ENCODE measurements around the gene ARHGDIA. TPM values are rescaled to one million over a fixed set of nuclear protein-coding genes. Genes with fewer than 3 reads are reported as not detected.

ARHGDIA gene
- total RNA-seq, 2 experiments from 2014 or later: 538 to 539 TPM

DNA sequence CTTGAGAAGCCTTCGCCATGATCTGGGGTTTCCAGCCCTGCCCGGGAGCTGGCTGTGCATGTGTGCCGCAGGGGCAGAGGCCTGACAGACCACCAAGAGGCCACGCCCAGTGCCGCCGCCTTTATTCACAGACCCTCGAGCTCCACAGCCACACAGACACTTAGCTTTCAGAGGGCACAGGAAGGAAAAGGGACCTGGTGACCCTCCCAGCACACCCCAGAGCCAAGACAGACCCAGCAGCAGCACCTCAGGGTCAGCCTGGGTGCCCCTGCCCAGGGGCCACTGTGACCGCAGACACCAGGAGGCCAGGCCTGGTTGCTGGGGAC is 48.9 kb downstream of the ARHGDIA start:
- POLR2A ChIA-PET: interaction anchor here (0.6 to 1.0 kb wide), 2 partner anchors 11 to 15 kb away, joined by 3 to 4 read pairs; partner anchors contain the start of gene MCRIP1
- H3K4me3 Mint-ChIP-seq: no peak overlapping the region
- no peak for ATAC-seq (ENCODE audit: low read depth)

DNA sequence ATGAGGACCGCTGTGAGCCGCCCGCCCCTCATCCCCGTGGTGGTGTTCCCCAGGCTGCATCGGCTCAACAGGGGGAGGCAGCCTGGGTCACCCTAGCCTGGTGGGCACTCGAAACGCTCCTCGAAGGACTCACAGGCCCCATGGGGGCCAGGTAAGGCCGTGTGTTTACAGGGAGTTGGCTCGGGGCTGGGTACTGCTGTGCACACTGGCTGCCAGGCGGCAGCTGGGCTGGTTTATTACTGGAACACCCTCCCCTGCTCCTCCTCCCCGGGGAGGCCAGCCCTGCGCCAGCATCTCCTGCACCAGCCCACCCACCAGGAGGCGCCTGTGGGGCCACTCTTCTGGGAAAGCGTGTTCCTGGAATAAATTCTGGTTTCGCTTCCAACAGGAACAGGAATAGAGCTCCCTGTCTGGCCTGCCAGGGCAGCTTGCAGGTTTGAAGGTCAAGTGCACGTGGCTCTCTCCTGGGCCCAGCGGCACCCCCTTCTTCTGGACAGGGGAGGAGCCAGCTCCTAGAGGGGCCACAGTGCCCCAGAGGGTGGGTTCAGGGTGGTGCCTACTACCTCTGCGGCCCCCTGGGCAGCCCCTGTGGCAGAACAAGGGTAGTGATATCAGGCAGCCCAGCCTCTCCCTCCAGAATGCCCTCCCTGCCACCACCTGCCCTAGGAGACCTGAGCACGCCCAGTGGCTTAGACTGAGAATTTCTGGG is 49.4 kb downstream of the ARHGDIA start:
- POLR2A ChIA-PET: interaction anchor here (1.0 kb wide), 1 partner anchor 12 kb away, joined by 4 read pairs; the partner anchor contains the start of gene MCRIP1
- peak; percentile 36 for ATAC-seq (ENCODE audit: low read depth)
- Mint-ChIP-seq H3K27ac (no peak overlapping the region), H3K27me3 (peaks cover 3% of the 10 kb centered on the region), H3K4me3 (no peak overlapping the region), H3K9me3 (no peaks in the 10 kb centered on the region), H3K4me1 (peaks cover 4% of the 10 kb centered on the region), H3K36me3 (peaks cover 1% of the 10 kb centered on the region)
- DNase-seq: no peak

More for the DNA sequence above, 48.9 kb downstream of the ARHGDIA start:
- Mint-ChIP-seq H3K9me3 (no peaks in the 10 kb centered on the region), H3K27ac (no peak overlapping the region), H3K4me1 (peaks cover 4% of the 10 kb centered on the region), H3K36me3 (peaks cover 1% of the 10 kb centered on the region), H3K27me3 (peaks cover 3% of the 10 kb centered on the region)
- DNase-seq: no peak

DNA sequence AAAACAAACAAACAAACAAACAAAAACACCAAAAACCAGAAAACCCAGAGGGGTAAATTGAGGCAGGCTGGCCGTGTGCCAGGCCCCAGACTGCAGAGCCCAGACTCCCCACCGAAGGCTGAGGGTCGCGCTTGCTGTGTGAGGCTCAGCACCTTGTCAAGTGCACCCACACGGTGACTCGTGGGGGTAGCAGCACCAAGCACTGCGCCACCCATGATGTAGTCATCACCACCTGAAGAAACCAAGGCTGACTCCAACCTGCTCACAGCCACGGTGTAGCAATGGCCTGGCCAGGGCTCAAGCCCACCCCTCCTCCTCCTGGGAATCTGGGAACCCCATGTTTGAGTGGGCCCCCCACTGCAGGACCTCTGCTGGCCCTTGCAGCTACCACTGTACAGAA is 50.0 kb downstream of the ARHGDIA start:
- DNase-seq (no peak), ATAC-seq (ENCODE audit: low read depth) (no peak)
- Mint-ChIP-seq H3K9me3 (no peaks in the 10 kb centered on the region), H3K27ac (no peak overlapping the region), H3K27me3 (peaks cover 3% of the 10 kb centered on the region), H3K4me1 (peaks cover 4% of the 10 kb centered on the region), H3K36me3 (peaks cover under 1% of the 10 kb centered on the region), H3K4me3 (no peak overlapping the region)
- POLR2A ChIA-PET: no interaction called here

DNA sequence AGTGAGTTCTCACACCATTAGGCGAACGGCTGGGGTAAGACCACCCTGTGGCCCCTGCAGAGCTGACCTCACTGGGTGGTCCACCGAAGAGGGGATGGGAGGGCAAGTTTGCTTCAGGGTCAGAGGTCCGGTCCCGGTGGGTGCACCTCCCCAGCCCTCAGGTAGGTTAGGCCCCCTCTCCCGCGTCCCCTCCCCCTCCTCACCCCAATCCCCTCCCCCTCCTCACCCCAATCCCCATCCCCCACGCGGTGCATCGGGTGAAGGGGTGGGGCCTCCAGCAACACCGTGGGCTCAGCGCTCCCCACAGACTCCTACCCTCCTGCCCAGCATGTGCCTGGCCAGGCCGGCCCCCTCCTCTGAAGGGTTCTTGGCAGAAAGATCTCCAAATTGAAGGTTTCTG is 51.4 kb downstream of the ARHGDIA start:
- Mint-ChIP-seq H3K36me3 (no peaks in the 10 kb centered on the region), H3K27ac (no peak overlapping the region), H3K4me3 (no peak overlapping the region), H3K9me3 (no peaks in the 10 kb centered on the region), H3K4me1 (peaks cover 4% of the 10 kb centered on the region), H3K27me3 (peaks cover 3% of the 10 kb centered on the region)
- POLR2A ChIA-PET: interaction anchor here (0.9 kb wide), 1 partner anchor 8 kb away, joined by 3 read pairs; no protein-coding TSS in a partner anchor
- DNase-seq (no peak), ATAC-seq (ENCODE audit: low read depth) (no peak)

DNA sequence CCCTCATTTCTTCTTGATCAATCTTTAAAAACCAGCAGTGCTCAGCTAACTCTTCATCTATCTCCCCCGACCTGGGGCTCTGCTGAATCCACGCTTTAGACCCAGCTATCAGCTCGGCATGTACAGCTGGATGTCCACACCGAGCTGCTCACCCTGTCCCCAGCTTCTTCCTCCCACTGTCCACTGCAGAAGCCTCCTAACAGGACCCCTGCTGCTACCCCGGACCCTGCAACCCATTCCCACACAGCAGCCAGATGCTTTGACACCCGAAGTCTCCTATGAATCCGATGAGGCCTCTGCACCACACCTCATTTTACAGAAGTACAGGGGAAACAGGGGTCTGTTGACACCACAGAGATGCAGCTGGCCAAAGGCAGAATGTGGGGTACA is 53.4 kb downstream of the ARHGDIA start:
- POLR2A ChIA-PET: interaction anchor here (1.5 kb wide), 1 partner anchor 15 kb away, joined by 6 read pairs; the partner anchor contains the start of gene MCRIP1
- Mint-ChIP-seq H3K27me3 (peaks cover 3% of the 10 kb centered on the region), H3K4me3 (no peak overlapping the region), H3K9me3 (no peaks in the 10 kb centered on the region), H3K4me1 (peaks cover 4% of the 10 kb centered on the region), H3K36me3 (no peaks in the 10 kb centered on the region), H3K27ac (no peak overlapping the region)
- ATAC-seq (ENCODE audit: low read depth) (no peak), DNase-seq (no peak)

Other genes starting within 250 kb of the ARHGDIA start
- gene NPLOC4, start 234.2 kb downstream of the ARHGDIA start, total RNA-seq: 100 to 1,000 TPM in 1 of 2 experiments, 10 to 100 TPM in 1; 96.9 to 109 TPM
- gene TSPAN10, start 234.1 kb downstream of the ARHGDIA start, total RNA-seq: under 1 TPM; 0.36 to 0.99 TPM
- 10 to 100 TPM; 47.8 to 57.1 TPM for gene PDE6G, start 214.8 kb downstream of the ARHGDIA start, total RNA-seq
- 10 to 100 TPM; 56.6 to 60.1 TPM for gene OXLD1, start 204.7 kb downstream of the ARHGDIA start, total RNA-seq
- gene CCDC137, start 204.6 kb downstream of the ARHGDIA start, total RNA-seq: 10 to 100 TPM; 31.3 to 32.0 TPM
- gene ARL16, start 187.5 kb downstream of the ARHGDIA start, total RNA-seq: 10 to 100 TPM; 17.7 to 19.0 TPM
- gene HGS, start 187.3 kb downstream of the ARHGDIA start, total RNA-seq: 100 to 1,000 TPM; 152 to 164 TPM
- gene MRPL12, start 168.0 kb downstream of the ARHGDIA start, total RNA-seq: 10 to 100 TPM; 55.1 to 59.2 TPM
- gene SLC25A10, start 159.1 kb downstream of the ARHGDIA start, total RNA-seq: 10 to 100 TPM; 22.0 to 25.1 TPM
- not detected for gene GCGR, start 67.2 kb downstream of the ARHGDIA start, total RNA-seq
- gene MCRIP1, start 38.0 kb downstream of the ARHGDIA start, total RNA-seq: 10 to 100 TPM; 56.5 to 58.3 TPM
- not detected for gene PPP1R27, start 36.3 kb downstream of the ARHGDIA start, total RNA-seq
- gene P4HB, start 10.8 kb downstream of the ARHGDIA start, total RNA-seq: 100 to 1,000 TPM; 319 to 347 TPM
- gene ALYREF, start 20.2 kb upstream of the ARHGDIA start, total RNA-seq: 100 to 1,000 TPM; 135 to 152 TPM
- 100 to 1,000 TPM; 102 to 106 TPM for gene ANAPC11, start 20.4 kb upstream of the ARHGDIA start, total RNA-seq
- 1 to 10 TPM in 1 of 2 experiments, under 1 TPM in 1; 0.47 to 1.0 TPM for gene NPB, start 30.9 kb upstream of the ARHGDIA start, total RNA-seq
- 10 to 100 TPM; 39.3 to 44.5 TPM for gene PCYT2, start 40.1 kb upstream of the ARHGDIA start, total RNA-seq
- gene SIRT7, start 46.8 kb upstream of the ARHGDIA start, total RNA-seq: 10 to 100 TPM; 64.8 to 65.2 TPM
- gene MAFG, start 56.4 kb upstream of the ARHGDIA start, total RNA-seq: 10 to 100 TPM; 18.3 to 20.4 TPM
- 10 to 100 TPM; 12.1 to 17.8 TPM for gene PYCR1, start 66.0 kb upstream of the ARHGDIA start, total RNA-seq
- gene MYADML2, start 75.9 kb upstream of the ARHGDIA start, total RNA-seq: not detected
- under 1 TPM; 0.25 to 0.26 TPM for gene NOTUM, start 89.8 kb upstream of the ARHGDIA start, total RNA-seq
- gene ASPSCR1, start 106.3 kb upstream of the ARHGDIA start, total RNA-seq: 10 to 100 TPM; 34.4 to 35.1 TPM
- 10 to 100 TPM; 62.0 to 64.7 TPM for gene CENPX, start 151.5 kb upstream of the ARHGDIA start, total RNA-seq
- gene LRRC45, start 152.0 kb upstream of the ARHGDIA start, total RNA-seq: 10 to 100 TPM; 41.6 to 45.1 TPM
- gene RAC3, start 160.3 kb upstream of the ARHGDIA start, total RNA-seq: 1 to 10 TPM; 6.7 to 7.6 TPM
- 100 to 1,000 TPM; 110 to 115 TPM for gene DCXR, start 166.4 kb upstream of the ARHGDIA start, total RNA-seq
- gene RFNG, start 180.5 kb upstream of the ARHGDIA start, total RNA-seq: 10 to 100 TPM; 28.7 to 28.8 TPM
- 10 to 100 TPM; 76.0 to 79.8 TPM for gene GPS1, start 180.6 kb upstream of the ARHGDIA start, total RNA-seq
- 100 to 1,000 TPM; 126 to 130 TPM for gene DUS1L, start 194.5 kb upstream of the ARHGDIA start, total RNA-seq
- gene FASN, start 226.9 kb upstream of the ARHGDIA start, total RNA-seq: 100 to 1,000 TPM; 154 to 163 TPM